Lung (tissue), 12 donors: ENCODE measurements around the gene ANKFN1. TPM values are rescaled to one million over a fixed set of nuclear protein-coding genes. Genes with fewer than 3 reads are reported as not detected.

Experiments
- ATAC-seq: fragments of 200-7000 bp; cut with Tn5 transposase; one replicate; pipeline ENCODE4 v1.9.1; 2020; ENCODE audit warnings: moderate number of reproducible peaks; ENCODE audit not compliant: insufficient read depth, low FRiP score
- DNase-seq, 3 donors: peaks; one replicate each; pipeline ENCODE4 v3.0.0-alpha.2; 2013 to 2017
- H3K27ac ChIP-seq, 2 donors: one replicate each; pipeline ENCODE4 v1.5.1; 2013; ENCODE audit warnings: mild to moderate bottlenecking in 2 of 2, moderate library complexity in 2 of 2, control low read depth in 1 of 2, inconsistent platforms in 1 of 2, low read depth in 1 of 2, low read length in 1 of 2
- H3K27me3 ChIP-seq, 3 donors: one replicate each; pipeline ENCODE4 v1.5.1; 2013; ENCODE audit warnings: low read length in 2 of 3; ENCODE audit not compliant: control insufficient read depth in 3 of 3, insufficient read depth in 3 of 3
- H3K36me3 ChIP-seq, 4 donors: one replicate each; pipeline ENCODE4 v1.5.1; 2013; ENCODE audit warnings: low read length in 4 of 4, mild to moderate bottlenecking in 1 of 4, moderate library complexity in 1 of 4; ENCODE audit not compliant: control insufficient read depth in 4 of 4, insufficient read depth in 4 of 4
- H3K4me1 ChIP-seq, 5 donors: one replicate each; pipeline ENCODE4 v1.5.1; 2013; ENCODE audit warnings: low read length in 5 of 5, mild to moderate bottlenecking in 2 of 5, moderate library complexity in 1 of 5; ENCODE audit not compliant: control insufficient read depth in 5 of 5, insufficient read depth in 5 of 5
- H3K4me3 ChIP-seq: one replicate; pipeline ENCODE4 v1.5.1; 2013; ENCODE audit warnings: mild to moderate bottlenecking, control low read depth, moderate library complexity
- H3K9ac ChIP-seq, 2 donors: one replicate each; pipeline ENCODE4 v1.5.1; 2013; ENCODE audit warnings: low read length in 2 of 2, control low read depth in 1 of 2; ENCODE audit not compliant: insufficient read depth in 1 of 2
- H3K9me3 ChIP-seq, 4 donors: one replicate each; pipeline ENCODE4 v1.5.1; 2013; ENCODE audit warnings: low read length in 3 of 4, mild to moderate bottlenecking in 1 of 4, moderate library complexity in 1 of 4; ENCODE audit not compliant: control insufficient read depth in 4 of 4, insufficient read depth in 3 of 4
- CTCF ChIP-seq: IDR thresholded peaks from 2 replicates; pipeline ENCODE4 v1.5.1; 2012; ENCODE audit warnings: mild to moderate bottlenecking; ENCODE audit errors: control extremely low read depth, extremely low read depth
- WGBS, 2 donors: extraction: QIAGEN DNeasy Blood & Tissue Kit; methylation state at CpG; one replicate each; pipeline ENCODE4 v1.1.7; 2013; 5-methylcytosine and 5-hydroxymethylcytosine counted together
- polyA plus RNA-seq, 2 donors: library from polyadenylated mRNA; stranded (reverse); fragments of 200-250 nt; gene quantifications; one replicate each; pipeline ENCODE4 v1.2.1, GENCODE V29; 2013
- total RNA-seq, 2 donors: library from RNA; depleted of rRNA in 1 of 2; stranded (reverse); fragments of >200 nt in 1 of 2; gene quantifications; one replicate each; pipeline ENCODE4 v1.2.1, GENCODE V29; 2014 to 2021
- donor health status: control.
- donor health status: control.
- donor health status: Bipolar disorder and iron deficiency.
- donor health status: healthy.
- donor health status: DM: yes; HTN: yes; CAD: no.

Gene ANKFN1
- total and polyA plus RNA-seq, 4 donors: 0.39 to 8.5 (median 3.4) TPM

- Histone ChIP-seq H3K9ac (no peak overlapping the region), H3K9me3 (no peaks in the 10 kb centered on the region), H3K27ac (no peak overlapping the region), H3K27me3 (no peaks in the 10 kb centered on the region), H3K4me3 (no peak overlapping the region), H3K36me3 (no peaks in the 10 kb centered on the region), H3K4me1 (no peaks in the 10 kb centered on the region)
- WGBS, 2 donors: 60 to 74% methylated on average over 2 of the region's 2 CpGs
- no peak for TF ChIP-seq CTCF
- no peak for ATAC-seq
- DNase-seq: no peak
Measured at GRCh38 chr17:56359518-56359917, 206.2 kb downstream of the ANKFN1 start.

- no peak for TF ChIP-seq CTCF
- Histone ChIP-seq H3K9ac (no peak overlapping the region), H3K9me3 (no peaks in the 10 kb centered on the region), H3K4me1 (peaks cover 0 to 2% (median 0%) of the 10 kb centered on the region in 5 donors), H3K36me3 (no peaks in the 10 kb centered on the region), H3K4me3 (no peak overlapping the region), H3K27me3 (no peaks in the 10 kb centered on the region), H3K27ac (no peak overlapping the region)
- 62 to 77% methylated on average over 1 of the region's 1 CpG for WGBS, 2 donors
- DNase-seq (no peak), ATAC-seq (no peak)
Measured at GRCh38 chr17:56367366-56367765, 214.1 kb downstream of the ANKFN1 start.

- H3K4me1 ChIP-seq: peaks cover 0 to 4% (median 0%) of the 10 kb centered on the region in 5 donors
- ATAC-seq (no peak), DNase-seq (peak; percentile 21 to 58 (median 44))
- TF ChIP-seq CTCF: no peak
- no peaks in the 10 kb centered on the region for H3K9me3 ChIP-seq
- no peak overlapping the region for H3K27ac ChIP-seq
- H3K27me3 ChIP-seq: no peaks in the 10 kb centered on the region
- no peak overlapping the region for H3K4me3 ChIP-seq
- WGBS, 2 donors: 59 to 66% methylated on average over 9 of the region's 9 CpGs
- no peak overlapping the region for H3K9ac ChIP-seq
- H3K36me3 ChIP-seq: no peaks in the 10 kb centered on the region
Measured at GRCh38 chr17:56373981-56374833, 220.9 kb downstream of the ANKFN1 start.
